Measurements from ENCODE around the gene CDHR2.

Gene CDHR2

DNA sequence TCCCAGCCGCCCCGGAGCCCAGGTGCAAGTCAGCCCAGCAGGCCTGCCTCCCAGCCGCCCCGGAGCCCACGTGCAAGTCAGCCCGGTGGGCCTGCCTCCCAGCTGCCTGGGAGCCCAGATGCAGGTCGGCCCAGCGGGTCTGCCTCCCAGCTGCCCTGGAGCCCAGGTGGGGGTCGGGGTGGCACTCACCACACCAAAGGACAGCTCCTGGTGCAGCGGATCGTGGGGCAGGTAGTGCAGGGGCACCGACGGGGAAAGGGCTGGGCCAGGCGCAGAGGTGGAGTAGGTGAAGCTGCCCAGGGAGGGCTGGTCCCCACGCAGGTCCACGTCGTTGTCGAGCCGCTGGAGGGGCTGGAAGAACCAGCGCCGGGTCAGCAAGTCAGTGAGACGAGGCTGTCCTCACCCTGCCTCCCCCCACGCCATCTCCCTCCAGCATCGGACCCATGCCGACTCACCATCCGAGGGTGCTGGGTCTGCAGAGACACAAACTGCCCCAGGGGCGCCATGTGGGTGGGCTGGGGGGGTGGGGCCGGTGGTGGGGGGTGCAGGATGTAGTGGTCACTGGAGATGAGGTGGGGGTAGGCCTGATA is 18.7 kb upstream of the CDHR2 start:
- no peak for DNase-seq

DNA sequence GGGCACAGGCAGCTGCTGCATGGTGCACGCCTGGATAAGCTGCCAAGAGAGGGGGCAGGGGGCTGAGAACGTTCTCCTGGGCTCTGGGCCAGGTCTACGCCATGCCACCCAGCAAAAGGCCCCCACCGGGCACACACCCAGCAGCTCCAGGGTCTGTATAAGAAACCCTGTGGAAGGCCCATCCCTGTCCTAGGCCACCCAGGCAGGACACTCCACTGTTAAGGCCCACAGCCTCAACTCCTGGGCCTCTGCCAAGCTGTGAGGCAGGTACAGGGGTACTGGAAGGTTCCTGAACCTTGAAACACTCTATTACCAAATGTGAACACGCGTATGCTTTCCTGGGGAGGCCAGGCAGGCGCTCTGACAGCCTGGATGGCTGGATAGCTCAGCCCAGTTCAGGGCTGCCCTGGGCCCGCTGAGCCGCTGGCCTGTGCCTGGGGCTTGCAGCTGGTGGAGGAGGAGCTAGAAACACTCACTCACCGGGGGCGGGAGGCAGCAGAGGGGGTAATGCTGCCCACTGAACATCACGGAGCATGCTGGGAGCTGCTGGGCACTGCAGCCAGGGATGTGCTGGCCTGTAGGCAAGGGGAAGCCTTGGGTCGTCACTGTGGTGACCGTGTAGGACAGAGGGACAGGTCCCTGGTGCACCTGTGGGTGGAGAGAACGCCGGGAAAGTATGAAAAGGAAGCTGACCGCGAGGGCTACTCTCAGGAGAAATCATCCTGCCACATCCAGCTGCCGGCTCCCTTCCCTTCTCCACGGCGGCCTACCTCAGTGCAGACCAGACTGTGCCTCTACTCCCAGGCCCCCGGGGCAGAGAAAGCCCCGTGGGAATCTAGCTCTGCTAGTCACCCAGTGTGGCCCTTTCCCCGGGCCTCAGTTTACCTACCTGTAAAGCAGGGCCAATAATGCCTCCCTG is 17.9 kb upstream of the CDHR2 start:
- peak; percentile 12 to 39 for DNase-seq

DNA sequence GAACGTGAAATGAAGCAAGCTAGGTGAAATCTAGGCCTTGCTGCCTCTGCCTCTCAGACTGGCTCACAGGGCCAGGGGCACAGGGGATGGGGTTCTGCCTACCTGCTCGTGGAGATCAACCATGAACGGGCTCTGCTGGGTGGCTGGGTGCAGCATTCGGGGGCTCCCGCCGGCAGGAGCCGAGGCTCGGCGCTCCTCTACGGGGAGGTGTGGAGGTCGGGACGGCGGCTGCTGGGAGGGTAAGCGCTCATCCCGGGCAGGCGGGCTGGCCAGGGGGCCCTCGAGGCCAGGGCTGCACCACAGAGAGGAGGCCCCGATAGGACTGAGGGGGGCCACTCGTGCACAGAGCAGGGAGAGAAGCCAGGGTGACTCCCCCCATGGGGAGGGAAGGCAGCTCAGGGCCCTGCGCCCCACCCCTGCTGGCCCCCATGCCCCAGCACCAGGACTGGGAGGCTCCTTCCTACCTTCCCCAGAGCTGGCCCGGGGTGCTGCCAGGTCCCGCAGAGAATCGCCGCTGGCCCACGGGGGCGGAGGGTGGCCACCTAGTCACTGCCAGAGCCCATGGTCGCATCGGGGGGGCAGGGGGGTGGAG is 17.1 kb upstream of the CDHR2 start:
- DNase-seq: no peak

DNA sequence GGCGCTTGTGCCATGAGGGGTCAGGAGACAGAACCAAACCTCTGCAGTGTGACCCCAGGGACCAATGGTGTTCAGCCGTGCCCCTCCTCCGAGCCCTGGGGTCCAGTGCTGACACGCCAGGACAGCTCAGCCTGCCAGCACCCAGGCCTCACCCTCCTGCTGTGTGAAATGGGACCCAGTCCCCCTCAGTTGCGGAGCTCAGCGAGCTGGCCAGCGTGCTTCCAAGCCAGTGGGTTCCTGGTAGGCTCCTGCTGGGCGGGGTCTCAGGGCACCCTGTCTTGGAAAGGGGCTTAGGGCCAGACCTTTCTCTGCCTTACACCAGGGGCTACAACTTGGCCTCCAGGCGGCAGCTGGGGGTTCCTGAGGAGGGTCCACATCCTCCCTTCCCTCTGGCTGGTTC is 16.3 kb upstream of the CDHR2 start:
- no peak for DNase-seq

DNA sequence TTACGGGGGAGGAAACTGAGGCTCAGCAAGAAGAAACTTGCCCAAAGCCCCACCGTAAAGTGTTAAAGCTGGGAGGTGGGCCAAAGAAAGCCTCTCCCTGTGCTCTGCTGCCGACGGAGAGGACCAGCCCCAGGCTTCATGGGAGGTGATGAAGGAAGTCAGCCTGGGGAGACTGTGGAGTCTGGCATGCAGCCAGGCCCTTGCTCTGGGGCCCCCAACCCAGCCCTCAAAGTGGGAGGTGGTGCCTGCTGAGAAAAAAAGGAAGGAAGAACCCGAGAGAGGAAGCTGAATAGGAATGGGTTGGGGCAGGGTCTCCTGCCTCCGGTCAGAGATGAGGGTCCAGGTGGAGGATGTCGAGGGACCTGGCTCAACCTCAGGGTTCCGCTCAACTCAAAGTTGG is 15.8 kb upstream of the CDHR2 start:
- no peak for DNase-seq

DNA sequence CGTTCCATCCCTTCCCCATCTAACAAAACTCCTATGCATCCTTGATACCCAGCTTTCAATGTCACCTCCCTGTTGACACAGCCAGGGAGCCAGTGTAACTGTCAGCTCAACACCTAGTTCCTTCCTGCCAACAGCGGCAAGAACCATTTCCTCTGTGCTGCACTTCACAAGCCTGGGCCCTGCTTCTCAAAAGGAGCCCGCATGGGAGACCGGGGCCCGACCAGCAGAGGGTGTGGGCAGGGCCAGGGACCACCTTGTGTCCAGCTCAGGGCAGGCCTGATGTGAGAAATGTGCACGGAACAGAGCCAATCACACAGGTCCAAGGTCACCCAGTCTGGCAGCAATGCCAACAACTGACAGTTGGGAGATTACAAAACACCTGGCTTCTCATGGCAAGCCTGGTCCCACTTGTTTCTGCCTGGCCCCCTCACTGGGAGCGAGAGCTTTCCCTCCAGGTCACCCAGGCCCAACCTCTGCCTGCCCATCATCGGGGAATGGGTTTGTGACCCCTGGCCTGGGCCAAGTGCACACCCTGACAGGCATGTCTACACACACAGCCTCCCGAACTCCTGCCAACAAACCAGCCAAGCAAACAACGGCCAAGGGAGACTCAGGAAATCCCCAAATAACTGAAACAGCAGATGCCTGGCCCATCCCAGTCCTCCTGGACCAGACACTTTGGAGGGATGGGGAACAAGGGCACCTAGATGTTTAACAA is 15.1 kb upstream of the CDHR2 start:
- peak in 1 of 2 experiments; percentile 20 for DNase-seq

DNA sequence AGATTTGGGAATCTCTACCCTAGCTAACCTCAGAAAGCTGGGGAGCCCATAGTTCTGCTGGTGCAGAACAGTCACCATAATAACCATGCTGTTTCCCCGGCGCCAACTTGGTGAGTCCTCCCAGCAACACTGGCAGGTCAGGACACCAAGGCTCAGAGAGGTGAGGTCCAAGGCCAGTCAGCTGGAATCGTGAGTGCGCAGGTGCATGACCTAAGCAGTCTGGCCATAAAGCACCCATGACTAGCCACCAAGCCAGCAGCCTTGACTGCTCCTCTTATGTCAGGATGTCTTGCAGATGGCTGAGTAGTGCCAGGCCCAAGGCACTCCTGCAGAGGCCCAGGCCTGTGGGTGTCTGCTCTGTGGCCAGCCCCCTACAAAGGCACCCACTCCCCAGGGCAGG is 14.5 kb upstream of the CDHR2 start:
- no peak for DNase-seq

DNA sequence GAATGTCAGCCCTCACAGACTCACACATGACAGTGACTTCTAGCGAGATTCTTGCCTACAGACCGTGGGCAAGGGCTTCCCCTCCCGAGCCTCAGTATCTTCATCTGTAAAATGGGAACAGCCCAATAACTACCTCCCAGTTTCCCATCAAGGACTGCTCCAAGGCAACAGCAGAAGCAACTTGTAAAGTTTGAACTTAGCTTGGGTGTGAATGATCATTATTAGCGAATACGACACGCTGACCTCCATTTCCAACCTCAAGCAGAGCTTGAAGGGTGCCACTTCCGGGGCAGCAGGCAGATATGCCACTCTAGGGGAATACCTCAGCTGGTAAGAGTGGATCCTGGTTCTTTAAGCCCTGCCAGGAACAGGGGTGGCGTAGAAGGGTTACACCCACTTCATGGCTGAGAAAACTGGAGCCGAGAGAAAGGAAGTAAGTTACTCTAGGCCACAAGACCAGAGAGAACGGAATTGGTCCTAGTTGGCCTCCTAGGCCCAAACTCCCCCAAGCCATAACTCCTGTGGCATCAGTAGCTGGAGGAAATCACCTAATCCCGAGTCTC is 14.0 kb upstream of the CDHR2 start:
- DNase-seq: no peak

DNA sequence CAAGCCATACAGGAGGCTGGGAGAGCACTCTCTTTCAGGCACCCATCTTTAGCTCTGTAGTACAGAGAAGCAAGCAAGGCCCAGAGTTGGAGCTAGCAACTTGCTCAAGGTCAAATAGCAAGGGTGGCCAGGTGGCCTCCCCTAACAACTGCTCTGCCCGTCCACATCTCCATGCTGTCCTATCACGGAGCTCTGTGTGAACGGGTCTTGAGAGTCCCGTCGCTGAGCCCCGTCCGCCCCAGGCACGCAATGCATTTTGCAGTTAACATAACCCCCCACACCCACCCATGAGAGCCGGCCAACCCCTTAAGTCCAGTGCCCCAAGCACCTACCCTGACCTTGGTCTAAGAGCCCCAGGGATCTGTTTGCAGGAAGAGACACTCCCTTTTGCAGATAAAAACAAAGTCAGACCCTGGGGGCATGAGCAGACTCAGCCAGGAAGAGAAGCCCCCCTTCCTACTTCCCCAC is 13.4 kb upstream of the CDHR2 start:
- peak in 1 of 2 experiments; percentile 23 for DNase-seq

DNA sequence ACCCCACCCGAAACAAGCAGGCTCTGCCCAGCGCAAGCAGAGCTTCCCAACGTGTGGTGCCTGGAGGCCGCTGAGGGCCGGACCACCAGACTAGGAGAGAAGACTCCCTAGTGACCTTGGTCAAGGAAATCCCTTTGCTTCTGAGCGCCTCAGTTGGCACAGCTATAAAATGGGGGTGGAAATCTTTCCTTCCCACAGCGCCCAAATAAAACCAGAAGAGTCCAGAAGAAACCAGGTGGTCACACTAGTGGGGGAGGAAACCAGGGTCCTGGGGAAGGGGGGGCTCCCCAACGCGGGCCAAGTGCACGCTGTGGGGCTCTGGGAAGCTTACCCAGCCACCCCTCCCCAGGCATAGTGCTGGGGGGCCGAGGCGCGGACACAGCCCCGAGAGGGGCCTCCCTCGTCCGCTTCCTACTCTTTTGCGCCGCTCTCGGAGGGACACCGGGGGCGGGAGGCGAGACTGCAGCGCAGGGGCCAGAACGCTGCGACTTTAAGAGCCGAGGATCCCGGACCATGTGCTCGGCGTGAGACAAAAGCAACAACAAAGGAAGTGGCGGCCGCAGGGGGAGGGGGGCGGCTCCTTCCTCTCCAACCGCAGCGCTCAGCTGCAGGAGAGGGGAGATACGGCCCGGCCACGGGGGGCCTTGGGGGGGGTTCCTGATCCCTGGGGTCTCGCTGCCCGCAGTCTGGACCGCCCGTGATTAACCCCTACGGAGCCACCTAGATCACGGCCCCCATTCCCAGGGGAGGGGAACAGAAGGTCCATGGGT is 12.8 kb upstream of the CDHR2 start:
- peak; percentile 77 to 79 for DNase-seq

DNA sequence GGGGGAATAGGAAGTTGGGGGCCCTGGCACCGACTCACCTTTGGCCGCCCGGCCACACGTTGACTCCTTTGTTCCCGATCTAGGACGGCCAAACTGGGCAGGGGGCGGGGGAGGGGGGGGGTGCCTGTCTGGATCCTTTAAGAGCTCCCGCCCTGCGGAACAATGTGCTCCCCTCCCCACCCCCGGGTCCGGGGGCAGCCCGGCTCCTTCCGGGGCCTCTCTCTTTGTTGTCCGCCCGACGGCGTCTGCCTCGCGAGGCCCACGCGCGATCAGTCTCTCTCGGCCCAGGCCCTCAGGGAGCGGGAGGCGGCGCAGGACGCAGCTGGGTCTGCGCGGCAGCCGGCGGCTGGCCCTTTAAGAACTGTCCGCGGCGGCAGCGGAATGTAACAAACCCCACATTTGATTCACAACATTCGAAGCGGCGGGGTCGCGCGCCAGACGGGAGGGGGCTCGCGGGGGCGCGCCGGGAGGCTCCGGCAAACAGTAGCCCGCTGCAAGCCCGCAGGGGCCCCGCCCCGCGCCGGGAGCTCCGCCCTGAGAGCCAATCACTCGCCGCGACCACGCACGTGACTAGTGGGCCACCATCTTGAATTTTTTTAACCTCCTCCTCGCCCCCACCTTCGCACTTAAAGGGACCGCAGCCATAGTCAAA is 12.1 kb upstream of the CDHR2 start, which contains the start of gene RNF44:
Gene RNF44, minus strand, starts transcription at position 501 of the 652 bp plus-strand sequence. CDS start 4,930 bp downstream, outside the sequence.
- DNase-seq: peak; percentile 97

DNA sequence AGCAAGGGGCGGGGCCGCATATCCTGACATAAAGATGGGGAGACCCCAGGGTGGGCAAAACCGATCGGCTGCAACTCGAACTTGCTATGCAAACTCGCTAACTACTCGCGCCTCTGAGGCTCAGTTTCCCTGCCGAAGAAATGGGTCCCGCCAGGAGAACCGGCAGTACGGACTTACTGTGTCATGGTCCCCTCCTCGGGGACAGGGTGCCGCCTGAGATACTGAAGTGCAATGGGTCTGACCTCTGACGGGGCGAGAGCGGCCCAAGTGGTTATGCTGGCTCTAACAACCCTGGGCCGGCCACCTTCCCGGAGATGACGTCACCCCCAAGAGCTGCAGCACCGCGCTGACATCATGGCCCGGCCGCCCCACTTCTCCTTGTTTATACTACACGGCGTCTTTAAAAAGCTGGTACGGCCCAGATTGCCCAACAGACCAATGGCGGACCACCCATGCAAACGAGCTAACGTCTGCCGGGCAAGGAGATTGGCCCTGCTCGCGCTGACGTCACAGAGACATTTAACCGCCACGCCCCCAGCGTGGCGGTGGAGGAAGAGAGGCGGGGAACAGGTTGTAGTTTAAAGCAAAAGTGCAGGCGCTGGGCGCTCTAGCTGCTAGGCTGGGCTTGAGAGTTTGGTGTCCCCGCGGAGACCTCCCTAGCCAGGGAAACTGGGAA is 11.4 kb upstream of the CDHR2 start:
- peak; percentile 96 to 99 for DNase-seq

DNA sequence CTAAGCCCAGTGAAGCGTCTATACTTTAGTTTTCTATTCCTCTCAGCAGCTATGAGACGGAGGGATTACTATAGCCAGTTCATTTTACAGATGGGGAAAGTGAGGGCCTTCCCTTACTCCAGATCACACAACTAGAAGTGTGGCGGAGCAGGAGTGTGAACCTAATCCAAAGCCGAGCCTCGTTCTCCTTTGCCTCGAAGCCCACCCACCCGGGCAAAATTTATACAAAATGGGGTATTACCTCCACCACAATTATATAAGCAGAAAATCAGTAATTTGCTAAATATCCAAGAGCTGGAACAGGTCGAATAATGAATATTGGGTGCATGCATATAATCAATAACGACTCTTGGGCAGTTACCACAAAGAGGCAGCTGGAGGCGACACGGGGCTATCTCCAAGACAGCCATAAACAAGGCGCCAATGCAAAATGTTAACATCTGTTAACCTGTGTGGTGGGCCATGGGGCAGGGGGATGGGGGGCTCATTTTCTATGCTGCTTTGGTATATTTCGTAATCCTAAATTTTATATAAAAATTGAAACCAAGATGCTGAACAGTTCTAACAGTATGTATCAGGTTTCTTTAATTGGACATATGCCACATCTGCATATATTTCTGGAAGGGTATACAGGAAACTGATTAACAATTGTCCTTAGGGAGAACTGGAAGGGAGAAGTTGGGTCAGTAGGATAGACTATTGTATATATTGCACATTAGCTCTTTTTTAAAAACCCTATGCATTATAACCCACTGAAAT is 10.7 kb upstream of the CDHR2 start:
- no peak for DNase-seq

DNA sequence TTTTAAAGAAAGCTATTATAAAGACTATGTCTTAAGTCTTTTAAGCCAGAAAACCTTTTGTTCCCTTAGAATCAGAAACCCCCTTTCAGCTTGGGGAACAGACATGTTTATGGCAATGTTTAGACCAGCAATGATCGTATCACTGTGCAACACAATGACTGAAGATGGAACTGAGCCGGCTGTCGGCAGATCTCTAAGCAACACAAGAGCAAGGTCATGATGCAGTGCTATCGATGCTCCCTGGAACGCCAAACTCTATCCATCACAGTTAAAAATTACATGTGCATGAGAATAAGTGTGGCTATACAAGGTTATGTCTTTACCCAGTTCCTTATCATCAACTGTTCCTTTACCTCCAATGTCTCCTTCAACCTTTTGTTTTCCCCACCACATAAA is 10.2 kb upstream of the CDHR2 start:
- DNase-seq: no peak

DNA sequence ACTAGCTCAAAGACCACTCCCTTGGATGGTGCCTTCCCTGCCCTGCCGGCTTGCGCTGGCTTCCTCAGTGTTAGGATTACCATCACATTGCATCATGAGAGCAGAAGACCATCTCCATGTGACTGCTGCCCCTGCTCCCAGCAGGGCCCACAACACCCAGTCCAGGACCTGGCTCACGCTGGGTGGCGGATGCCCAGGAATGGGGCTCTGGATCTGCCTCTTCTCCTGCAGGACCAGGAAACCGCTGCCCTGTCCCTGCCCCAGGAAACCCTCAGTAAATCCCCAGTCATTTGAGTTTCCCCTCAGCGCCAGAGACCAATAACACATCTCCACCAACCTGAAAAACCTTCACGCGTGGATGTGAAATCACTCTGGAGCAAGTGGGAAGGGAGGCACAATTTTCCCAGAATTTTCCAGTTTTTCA is 8.7 kb upstream of the CDHR2 start:
- DNase-seq: no peak

DNA sequence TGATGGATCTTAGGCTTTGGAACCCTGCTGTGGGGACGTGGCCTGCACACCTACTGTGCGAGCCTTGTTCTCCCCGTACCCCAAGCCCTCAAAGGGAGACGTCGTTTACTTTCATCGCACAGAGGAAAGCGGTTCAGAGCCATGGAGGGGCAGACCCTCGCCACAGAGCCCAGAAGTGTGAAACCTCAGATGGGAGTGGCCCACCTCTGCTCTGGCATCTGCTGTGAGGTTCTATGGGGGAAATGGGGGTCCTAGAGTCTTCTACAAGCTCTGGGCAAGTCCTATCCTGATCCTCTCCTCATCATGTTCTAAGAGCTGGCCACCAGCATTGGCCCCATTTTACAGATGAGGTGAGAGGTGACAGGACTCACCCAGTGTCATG is 8.2 kb upstream of the CDHR2 start:
- no peak for DNase-seq

DNA sequence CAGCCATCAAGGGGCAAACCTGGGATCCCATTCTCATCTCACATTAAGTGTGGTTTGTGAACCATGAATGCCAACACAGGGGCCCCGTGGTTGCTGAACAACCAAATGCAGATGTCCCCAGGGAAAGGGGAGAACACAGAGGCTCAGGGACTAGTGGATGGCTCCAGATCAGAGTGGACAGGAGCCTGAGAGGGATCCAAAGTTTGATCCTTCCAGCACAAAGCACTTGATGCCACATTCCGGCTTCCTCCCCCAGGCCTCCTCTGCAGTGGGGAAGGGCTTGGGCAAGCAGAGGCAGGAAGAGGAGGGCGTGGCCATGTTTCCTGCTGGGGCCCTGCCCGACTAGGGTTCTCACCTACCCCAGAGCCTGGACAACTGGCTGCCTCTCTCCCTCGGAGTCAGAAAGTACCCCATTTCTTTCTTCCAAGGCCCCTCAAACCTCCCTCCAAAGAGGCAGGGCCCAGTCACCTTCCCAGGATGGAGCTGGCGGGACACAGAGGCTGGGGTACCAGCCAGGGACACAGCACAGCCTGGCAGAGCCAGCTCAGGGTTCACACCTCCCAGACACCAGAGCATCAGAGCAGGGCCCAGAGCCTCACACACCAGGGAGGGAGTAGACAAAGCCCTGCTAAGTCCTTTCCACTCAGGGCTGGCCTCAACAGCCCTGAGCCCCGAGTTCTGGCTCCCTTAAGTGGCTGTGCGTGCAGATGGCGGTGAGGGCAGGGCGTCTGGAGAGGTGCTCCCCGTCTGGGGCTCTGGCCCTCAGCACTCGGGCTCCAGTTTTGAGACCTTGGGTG is 7.6 kb upstream of the CDHR2 start:
- DNase-seq: peak; percentile 35 to 42

DNA sequence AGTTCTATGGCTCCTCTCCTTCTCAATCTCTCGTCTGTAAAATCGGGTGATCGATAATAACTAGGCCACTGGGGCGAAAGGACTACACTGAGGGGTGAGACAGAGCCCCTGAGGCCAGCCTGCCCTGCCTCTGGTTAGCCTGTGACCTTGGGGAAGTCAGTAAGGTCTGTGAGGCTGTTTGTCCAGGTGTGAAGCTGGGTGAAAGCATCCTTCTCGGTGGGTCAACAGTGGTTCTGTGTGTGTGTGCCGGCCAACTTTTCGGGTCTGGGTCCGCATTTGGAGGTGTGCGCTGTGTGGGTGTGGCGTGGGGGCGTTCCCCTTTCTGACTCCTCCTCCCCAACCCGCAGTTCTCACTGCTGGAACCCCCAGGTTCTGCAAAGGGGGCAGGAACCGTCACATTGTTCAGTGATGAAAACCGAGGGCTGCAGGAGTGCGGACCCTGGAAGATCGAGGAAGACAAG is 7.0 kb upstream of the CDHR2 start:
- DNase-seq: no peak

All from NCI-H2081 (cell line).